ENCODE measurements around the gene APLF.
"Not testable (repeated sequence)": the region's sequence is repeated elsewhere in the genome, so short reads cannot be mapped to it uniquely, and the experiment has no call there.

The APLF gene

GRCh38 chr2:68441179-68441993 lies 26.0 kb upstream of the APLF start:
- DNase-seq (ENCODE audit: low read depth): peak; percentile 74

DNA sequence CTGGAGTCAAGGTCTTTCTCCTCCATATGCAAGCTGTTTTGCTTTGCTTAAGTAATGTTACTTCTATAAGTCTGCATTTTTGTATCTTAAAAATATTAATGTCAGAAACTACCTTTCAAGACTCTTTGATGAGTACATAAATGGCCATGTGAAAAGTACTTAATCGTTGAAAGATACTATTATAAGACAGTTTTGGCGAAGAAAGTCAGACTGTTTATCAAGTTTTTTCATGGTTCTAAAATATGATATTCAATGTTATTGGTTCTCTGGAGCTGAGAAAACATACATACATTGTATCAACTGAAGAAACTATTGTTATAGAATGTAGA lies 25.4 kb upstream of the APLF start:
- no peak for DNase-seq (ENCODE audit: low read depth)

DNA sequence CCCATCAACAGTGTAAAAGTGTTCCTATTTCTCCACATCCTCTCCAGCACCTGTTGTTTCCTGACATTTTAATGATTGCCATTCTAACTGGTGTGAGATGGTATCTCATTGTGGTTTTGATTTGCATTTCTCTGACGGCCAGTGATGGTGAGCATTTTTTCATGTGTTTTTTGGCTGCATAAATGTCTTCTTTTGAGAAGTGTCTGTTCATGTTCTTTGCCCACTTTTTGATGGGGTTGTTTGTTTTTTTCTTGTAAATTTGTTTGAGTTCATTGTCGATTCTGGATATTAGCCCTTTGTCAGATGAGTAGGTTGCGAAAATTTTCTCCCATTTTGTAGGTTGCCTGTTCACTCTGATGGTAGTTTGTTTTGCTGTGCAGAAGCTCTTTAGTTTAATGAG lies 21.0 kb upstream of the APLF start:
- DNase-seq (ENCODE audit: low read depth): not testable (repeated sequence)

GRCh38 chr2:68447118-68447517 lies 20.3 kb upstream of the APLF start:
- no peak for DNase-seq (ENCODE audit: low read depth)

GRCh38 chr2:68448671-68449653 lies 18.4 kb upstream of the APLF start:
- no peak for DNase-seq (ENCODE audit: low read depth)

DNA sequence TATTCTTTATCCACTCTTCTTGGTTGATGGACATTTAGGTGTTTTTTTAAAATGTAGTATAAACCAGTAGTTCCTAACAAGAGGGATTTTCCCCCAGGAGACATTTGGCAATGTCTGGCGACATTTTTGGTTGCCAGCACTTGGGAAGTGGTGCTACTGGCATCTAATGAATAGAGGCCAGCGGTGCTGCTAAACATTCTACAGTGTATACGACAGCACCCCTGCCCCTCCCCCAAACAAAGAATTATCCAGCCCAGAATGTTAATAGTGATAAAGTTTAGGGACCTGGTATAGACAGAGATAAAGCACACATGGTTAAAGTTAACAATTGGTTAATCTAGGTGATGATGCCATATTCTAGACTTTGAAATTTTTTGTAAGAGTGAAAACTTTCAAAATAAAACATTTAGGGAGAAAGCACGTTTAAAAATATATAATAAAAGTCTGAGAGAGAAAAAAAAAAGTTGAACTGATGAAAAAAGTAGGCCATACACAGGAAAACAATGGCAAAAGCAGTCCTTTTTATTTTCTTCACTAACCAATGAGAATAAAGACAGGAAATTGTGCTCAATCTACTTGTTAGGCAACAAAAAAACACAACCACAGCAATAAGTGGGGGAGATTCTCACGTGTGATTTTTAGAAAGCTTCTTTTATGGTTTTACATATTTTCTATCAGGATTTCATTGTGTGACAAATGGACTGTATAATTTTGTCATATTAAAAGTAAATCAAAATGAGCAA lies 15.1 kb upstream of the APLF start:
- no peak for DNase-seq (ENCODE audit: low read depth)

- no peak for DNase-seq (ENCODE audit: low read depth)
These were observed 13.5 kb upstream of the APLF start for GRCh38 chr2:68453761-68454360.

GRCh38 chr2:68454719-68455118 lies 12.7 kb upstream of the APLF start:
- no peak for DNase-seq (ENCODE audit: low read depth)

DNA sequence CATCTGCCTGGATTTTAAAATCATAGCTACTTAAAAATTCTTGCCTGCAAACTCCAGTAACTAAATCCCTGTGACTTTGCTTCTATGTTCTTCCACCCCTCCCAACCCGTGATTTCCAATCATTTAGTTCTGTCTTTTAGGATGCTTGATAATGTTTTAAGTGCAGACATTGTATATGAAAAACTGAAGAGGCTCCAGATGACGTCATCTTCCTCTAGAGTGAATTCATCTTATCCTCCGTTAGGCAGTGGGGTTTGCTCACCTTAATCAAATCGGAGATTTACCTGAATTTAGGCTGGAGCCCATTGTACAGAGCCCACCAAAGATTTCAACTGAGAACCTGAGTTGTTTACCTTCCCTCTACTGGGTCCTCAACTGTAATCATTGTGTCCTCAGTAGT lies 11.2 kb upstream of the APLF start:
- no peak for DNase-seq (ENCODE audit: low read depth)

DNA sequence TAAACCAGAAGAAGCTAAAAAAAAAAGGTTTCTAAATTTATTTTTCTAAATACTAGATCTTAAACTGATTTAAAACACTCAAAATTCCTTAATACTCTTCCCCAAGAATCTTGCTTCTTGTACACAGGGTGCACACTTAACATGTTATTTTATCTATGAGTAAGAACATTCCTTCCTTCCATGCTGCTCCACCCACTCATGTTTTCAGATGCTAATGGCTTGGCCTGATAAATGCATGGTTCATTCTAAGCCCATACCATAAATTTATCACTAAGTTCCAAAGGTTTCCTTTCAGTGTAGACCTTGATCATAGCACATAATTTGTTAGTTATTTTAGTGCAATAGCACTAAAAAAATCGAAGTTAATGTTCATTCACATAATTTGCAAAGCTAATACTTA lies 8.4 kb upstream of the APLF start:
- no peak for DNase-seq (ENCODE audit: low read depth)

DNA sequence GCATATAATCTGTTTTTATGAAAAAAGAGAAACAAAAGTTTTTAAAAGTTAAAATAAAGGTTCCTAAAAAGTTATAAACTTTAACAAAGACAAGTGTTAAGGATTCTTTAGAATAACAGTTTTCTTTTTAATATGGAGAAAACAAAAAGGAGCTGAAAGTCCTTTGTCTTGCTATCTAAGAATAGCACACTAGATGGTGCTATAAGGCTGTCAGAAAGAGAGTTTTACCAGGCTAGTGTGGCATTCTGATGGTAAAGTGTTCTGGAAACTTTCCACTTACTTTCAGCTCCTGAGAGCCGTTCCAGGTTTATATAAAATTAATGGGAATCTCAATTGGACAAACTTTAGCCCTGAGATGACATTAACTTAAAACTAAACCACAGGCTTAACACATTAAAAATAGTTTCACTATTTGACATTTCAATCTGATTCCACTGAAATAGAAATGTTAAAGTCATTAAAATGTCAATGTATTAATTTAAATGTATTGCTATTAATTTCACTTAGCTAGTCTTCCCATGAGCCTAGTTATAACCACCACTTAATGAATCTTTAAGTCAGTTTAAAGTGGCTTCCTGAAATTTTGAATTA lies 4.0 kb upstream of the APLF start:
- no peak for DNase-seq (ENCODE audit: low read depth)

- DNase-seq (ENCODE audit: low read depth): no peak
These were observed 2.7 kb upstream of the APLF start for GRCh38 chr2:68464651-68465050.

DNA sequence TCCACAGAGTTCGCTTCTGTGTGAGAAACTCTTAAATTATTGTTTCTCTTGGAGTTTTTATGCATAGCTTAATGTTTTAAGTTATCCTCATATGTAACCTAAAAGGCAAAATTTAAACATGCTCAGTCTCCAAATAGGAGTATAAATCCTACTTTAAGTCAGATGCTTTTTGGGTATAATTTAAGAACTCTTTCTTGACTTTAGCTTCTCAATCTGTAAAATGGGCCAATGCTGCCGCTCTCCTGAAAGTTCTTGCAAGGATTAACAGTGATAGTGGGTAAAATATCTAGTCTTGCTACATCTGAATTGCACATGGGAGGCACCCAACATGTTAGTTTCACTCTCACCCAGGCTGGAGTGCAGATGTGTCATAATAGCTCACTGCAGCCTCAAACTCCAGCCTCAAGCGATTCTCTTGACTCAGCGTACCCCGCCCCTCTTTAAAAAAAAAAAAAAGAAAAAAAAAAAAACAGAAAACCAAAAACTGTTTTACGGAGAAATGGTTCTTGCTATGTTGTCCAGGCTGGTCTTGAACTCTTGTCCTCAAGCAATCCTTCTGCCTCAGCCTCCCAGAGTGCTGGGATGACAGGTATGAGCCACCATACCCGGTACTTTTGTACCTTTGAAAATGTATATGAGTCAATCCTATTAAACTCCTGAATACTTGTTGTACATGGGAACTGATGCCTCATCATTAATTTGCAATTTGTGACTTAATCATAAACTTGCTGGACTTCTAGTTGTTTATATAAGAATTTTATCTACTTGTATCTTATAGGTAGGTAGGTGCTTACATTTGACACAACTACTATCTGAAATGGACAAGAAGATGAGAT lies 2.1 kb upstream of the APLF start:
- DNase-seq (ENCODE audit: low read depth): no peak

- peak; percentile 60 for DNase-seq (ENCODE audit: low read depth)
These were observed 1.0 kb upstream of the APLF start for GRCh38 chr2:68466361-68466777.

- no peak for DNase-seq (ENCODE audit: low read depth)
These were observed 658 bp upstream of the APLF start for GRCh38 chr2:68466778-68467076.

GRCh38 chr2:68468801-68469200 lies 1.4 kb downstream of the APLF start:
- no peak for DNase-seq (ENCODE audit: low read depth)

DNA sequence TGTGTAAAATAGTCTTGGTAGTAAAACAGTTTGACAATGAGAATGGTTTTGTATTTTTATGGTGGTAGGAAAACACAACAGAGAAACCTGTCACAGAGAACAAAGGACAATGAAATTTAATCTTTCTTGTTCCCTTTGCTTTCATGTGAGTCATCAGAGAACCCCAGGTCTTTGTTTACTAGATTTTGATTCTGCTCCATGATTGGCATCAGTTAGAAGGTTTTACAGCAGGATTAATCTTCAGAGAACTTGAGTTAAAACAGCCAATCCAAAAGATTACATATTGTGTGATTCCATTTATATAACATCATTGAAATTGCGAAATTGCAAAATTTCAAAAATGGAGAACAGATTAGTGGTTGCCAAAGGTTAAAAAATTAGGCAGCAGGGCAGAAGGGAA lies 2.5 kb downstream of the APLF start:
- no peak for DNase-seq (ENCODE audit: low read depth)

DNA sequence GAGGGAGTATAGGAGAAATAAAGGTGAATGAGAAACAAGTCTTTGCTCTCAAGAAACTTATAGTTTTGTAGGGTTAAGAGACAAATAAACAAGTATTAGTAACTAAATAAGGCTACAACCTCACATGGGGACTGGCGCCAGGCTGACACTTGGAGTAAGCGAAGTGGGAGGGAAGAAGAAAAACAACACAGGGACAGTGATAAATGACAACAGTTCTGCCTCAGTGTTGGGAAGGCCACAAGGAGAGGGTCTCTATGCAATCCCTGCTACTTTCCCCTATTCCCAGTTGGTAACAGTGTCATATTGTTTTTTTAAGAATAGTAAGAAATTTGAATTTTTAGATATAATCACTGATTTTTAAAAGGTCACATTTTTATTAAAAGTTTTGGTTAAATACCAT lies 4.0 kb downstream of the APLF start:
- DNase-seq (ENCODE audit: low read depth): no peak

GRCh38 chr2:68472796-68473414 lies 5.5 kb downstream of the APLF start:
- no peak for DNase-seq (ENCODE audit: low read depth)

DNA sequence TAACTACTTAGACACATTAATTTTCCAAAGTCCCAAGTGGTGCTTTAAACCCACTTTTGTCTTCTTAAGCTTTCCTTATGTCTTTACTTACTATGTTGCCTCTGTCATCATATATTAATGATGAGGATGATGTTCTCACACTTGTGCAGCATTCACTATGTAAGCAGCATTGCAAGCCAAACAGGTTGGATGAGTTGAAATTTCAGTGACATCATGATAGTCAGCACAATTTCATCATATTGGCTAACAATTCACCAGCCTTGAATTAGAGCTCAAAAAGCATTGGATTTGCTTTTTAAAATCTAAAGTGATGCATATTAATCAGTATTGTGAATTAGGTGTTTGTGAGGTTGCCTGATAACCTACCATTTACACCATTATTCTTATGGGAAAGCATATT lies 7.7 kb downstream of the APLF start:
- no peak for DNase-seq (ENCODE audit: low read depth)
